Endothelial cell (in vitro differentiated cells): ENCODE data around the gene R3HCC1L. TPM values are rescaled to one million over a fixed set of nuclear protein-coding genes. Genes with fewer than 3 reads are reported as not detected.

Source experiments
- DNase-seq: peaks from one replicate; pipeline ENCODE4 v3.0.0; 2021; ENCODE audit warnings: low spot score
- H3K27ac Mint-ChIP-seq: one replicate; pipeline ENCODE4 v1.8.0; 2021; ENCODE audit warnings: mixed read lengths, inconsistent platforms; ENCODE audit not compliant: unreplicated experiment
- H3K27me3 Mint-ChIP-seq: one replicate; pipeline ENCODE4 v1.8.0; 2021; ENCODE audit warnings: mild to moderate bottlenecking, moderate library complexity, mixed read lengths, inconsistent platforms; ENCODE audit not compliant: unreplicated experiment
- H3K36me3 Mint-ChIP-seq: one replicate; pipeline ENCODE4 v1.8.0; 2021; ENCODE audit warnings: mild to moderate bottlenecking, low read depth, mixed read lengths, inconsistent platforms; ENCODE audit not compliant: unreplicated experiment
- H3K4me1 Mint-ChIP-seq: one replicate; pipeline ENCODE4 v1.8.0; 2021; ENCODE audit warnings: mild to moderate bottlenecking, mixed read lengths, inconsistent platforms; ENCODE audit not compliant: unreplicated experiment
- H3K4me3 Mint-ChIP-seq: one replicate; pipeline ENCODE4 v1.8.0; 2021; ENCODE audit warnings: mild to moderate bottlenecking, mixed read lengths, inconsistent platforms; ENCODE audit not compliant: unreplicated experiment
- H3K9me3 Mint-ChIP-seq: one replicate; pipeline ENCODE4 v1.8.0; 2021; ENCODE audit warnings: mixed read lengths, inconsistent platforms; ENCODE audit not compliant: unreplicated experiment
- CTCF ChIP-seq: fragments of 200-600 bp; sonication (generic); IDR thresholded peaks from one replicate; pipeline ENCODE4 v1.5.0; 2021; ENCODE audit warnings: antibody characterized with exemption; ENCODE audit not compliant: unreplicated experiment
- total RNA-seq: library from RNA; stranded (reverse); fragmentation: NEBNext Ultra II Directional; extraction: Animal tissue kit (Norgen Biotek cat#: 25700); gene quantifications from one replicate; pipeline ENCODE4 v1.2.1, GENCODE V29; 2021; ENCODE audit not compliant: unreplicated experiment

The R3HCC1L gene
- total RNA-seq, 1 donor from 2014 or later = 21.3 TPM

DNA sequence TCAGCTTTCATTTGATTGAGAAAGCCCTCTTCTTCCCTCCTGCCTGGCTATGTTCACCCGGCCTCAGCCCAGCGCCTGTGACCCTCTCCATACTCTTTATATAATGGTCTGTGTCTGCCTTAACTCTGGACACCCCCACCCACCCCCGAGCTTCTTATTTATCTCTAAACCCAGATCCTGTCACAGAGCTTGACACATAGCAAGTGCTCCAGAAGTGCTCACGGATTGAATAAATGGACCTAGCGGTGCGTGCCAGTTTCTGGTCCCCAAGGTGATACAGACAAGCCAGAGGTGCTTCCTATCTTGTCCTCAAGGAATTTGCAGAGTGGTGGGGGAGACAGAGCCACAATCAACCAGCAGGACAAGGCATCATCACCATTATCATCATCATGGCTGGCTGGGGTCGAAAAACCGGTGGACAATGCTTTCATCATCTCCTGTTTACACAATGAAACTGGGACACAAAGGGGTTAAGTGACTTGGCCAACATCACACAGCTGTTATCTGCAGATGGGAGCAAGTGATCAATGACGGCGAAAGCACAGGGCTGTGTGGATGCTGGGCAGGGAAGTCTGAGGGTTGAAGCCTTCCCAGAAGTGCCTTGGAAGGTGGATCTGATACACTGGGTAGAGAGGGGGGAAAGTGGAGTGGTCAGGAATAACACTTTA is 135.8 kb downstream of the R3HCC1L start:
- no peak overlapping the region for H3K27ac Mint-ChIP-seq
- no peaks in the 10 kb centered on the region for H3K9me3 Mint-ChIP-seq
- H3K4me3 Mint-ChIP-seq = no peak overlapping the region
- peaks cover 28% of the 10 kb centered on the region for H3K4me1 Mint-ChIP-seq
- H3K36me3 Mint-ChIP-seq = peaks cover 6% of the 10 kb centered on the region
- peaks cover 13% of the 10 kb centered on the region for H3K27me3 Mint-ChIP-seq
- no peak for TF ChIP-seq CTCF
- DNase-seq = no peak

GRCh38 chr10:98270786-98271185 is 136.3 kb downstream of the R3HCC1L start:
- H3K36me3 Mint-ChIP-seq = peaks cover 6% of the 10 kb centered on the region
- peaks cover 28% of the 10 kb centered on the region for H3K4me1 Mint-ChIP-seq
- no peaks in the 10 kb centered on the region for H3K9me3 Mint-ChIP-seq
- no peak overlapping the region for H3K4me3 Mint-ChIP-seq
- no peak for TF ChIP-seq CTCF
- H3K27ac Mint-ChIP-seq = no peak overlapping the region
- peaks cover 13% of the 10 kb centered on the region for H3K27me3 Mint-ChIP-seq
- DNase-seq = no peak

GRCh38 chr10:98272245-98272644 is 137.8 kb downstream of the R3HCC1L start:
- Mint-ChIP-seq H3K9me3 (no peaks in the 10 kb centered on the region), H3K4me3 (no peak overlapping the region), H3K36me3 (no peaks in the 10 kb centered on the region), H3K27me3 (peaks cover 7% of the 10 kb centered on the region), H3K27ac (no peak overlapping the region), H3K4me1 (peaks cover 23% of the 10 kb centered on the region)
- no peak for DNase-seq
- TF ChIP-seq CTCF = no peak

GRCh38 chr10:98272656-98273055 is 138.2 kb downstream of the R3HCC1L start:
- Mint-ChIP-seq H3K9me3 (no peaks in the 10 kb centered on the region), H3K4me1 (peaks cover 23% of the 10 kb centered on the region), H3K27ac (peak overlapping the region; percentile 36), H3K36me3 (no peaks in the 10 kb centered on the region), H3K27me3 (peaks cover 7% of the 10 kb centered on the region), H3K4me3 (no peak overlapping the region)
- no peak for TF ChIP-seq CTCF
- DNase-seq = no peak

- H3K27ac Mint-ChIP-seq = peak overlapping the region; percentile 36
- peaks cover 7% of the 10 kb centered on the region for H3K27me3 Mint-ChIP-seq
- H3K9me3 Mint-ChIP-seq = no peaks in the 10 kb centered on the region
- DNase-seq = no peak
- H3K4me1 Mint-ChIP-seq = peaks cover 23% of the 10 kb centered on the region
- no peak overlapping the region for H3K4me3 Mint-ChIP-seq
- no peak for TF ChIP-seq CTCF
- H3K36me3 Mint-ChIP-seq = no peaks in the 10 kb centered on the region
Observed at GRCh38 chr10:98273057-98273850, 138.8 kb downstream of the R3HCC1L start.
